GM12878 (cell line): ENCODE results near the gene DESI1. TPM values are rescaled to one million over a fixed set of nuclear protein-coding genes. Genes with fewer than 3 reads are reported as not detected.

Experiments used
- ATAC-seq: fragments of 200-7000 bp; cut with Tn5 transposase; 3 replicates; pipeline ENCODE4 v1.9.1; 2020; ENCODE audit warnings: mild to moderate bottlenecking, moderate library complexity
- BruUV-seq: library from RNA; stranded (reverse); fragments of 400-500 nt; replicated peaks from 2 replicates; lab custom pipeline; 2021; lab: Mats Ljungman, UMichigan
- CTCF ChIA-PET: fragments of 300-600 bp; sonication (Branson Sonifier 250); formaldehyde crosslinking; extraction: SDS; loops from one replicate; lab custom pipeline; 2021; ENCODE audit warnings: inconsistent platforms; lab: Yijun Ruan, JAX
- POLR2A ChIA-PET: fragments of 350-600 bp; formaldehyde crosslinking; extraction: SDS; loops from one replicate; lab custom pipeline; 2021; ENCODE audit warnings: inconsistent platforms; lab: Charles Lee
- RAD21 ChIA-PET: fragments of 300-600 bp; sonication (Branson Sonifier 250); formaldehyde crosslinking; loops from one replicate; lab custom pipeline; 2023; ENCODE audit warnings: antibody characterized with exemption; ENCODE audit not compliant: unreplicated experiment; lab: Charles Lee
- SMC1A ChIA-PET: fragments of 300-600 bp; sonication (Branson Sonifier 250); formaldehyde crosslinking; loops from one replicate; lab custom pipeline; 2023; ENCODE audit not compliant: unreplicated experiment, uncharacterized antibody; lab: Charles Lee
- DNase-seq: peaks from one replicate; pipeline ENCODE4 v3.0.0-alpha.2; 2011; ENCODE audit warnings: low read depth, low spot score
- FAIRE-seq: peaks from 3 replicates; lab custom pipeline; 2011; peaks lifted over from hg19 to GRCh38; lab: Jason Lieb, UNC
- H2AFZ ChIP-seq: 2 replicates; pipeline ENCODE4 v1.6.0; 2011; ENCODE audit warnings: low read depth, low read length, control low read depth; ENCODE audit not compliant: control insufficient read depth
- H3K27ac ChIP-seq: 2 replicates; pipeline ENCODE4 v1.5.1; 2011; ENCODE audit warnings: control low read depth; ENCODE audit not compliant: control insufficient read depth, insufficient read depth
- H3K27me3 ChIP-seq, 2 experiments: replicated peaks in 1 of 2; 2 replicates each; pipeline versions ENCODE4 v1.6.0 to v1.6.1; 2011; ENCODE audit warnings: low read length in 1 of 2; ENCODE audit not compliant: control insufficient read depth in 2 of 2, insufficient read depth in 2 of 2
- H3K36me3 ChIP-seq, 2 experiments: 2 replicates each; pipeline ENCODE4 v1.5.1; 2011; ENCODE audit warnings: low read length in 1 of 2; ENCODE audit not compliant: control insufficient read depth in 2 of 2, insufficient read depth in 2 of 2
- H3K4me1 ChIP-seq: 2 replicates; pipeline ENCODE4 v1.6.1; 2011; ENCODE audit warnings: mild to moderate bottlenecking, low read length, moderate library complexity, mixed read lengths; ENCODE audit not compliant: control insufficient read depth, insufficient read depth
- H3K4me2 ChIP-seq: 2 replicates; pipeline ENCODE4 v1.6.0; 2011; ENCODE audit warnings: control low read depth; ENCODE audit not compliant: control insufficient read depth, insufficient read depth
- H3K4me3 ChIP-seq: fragments of 200-600 bp; sonication (generic); 2 replicates; pipeline ENCODE4 v1.5.1; 2016
- H3K79me2 ChIP-seq: 2 replicates; pipeline ENCODE4 v1.6.0; 2011; ENCODE audit warnings: low read length; ENCODE audit not compliant: control insufficient read depth, insufficient read depth
- H3K9ac ChIP-seq: 2 replicates; pipeline ENCODE4 v1.8.0; 2011; ENCODE audit warnings: low read length, control low read depth, mixed read lengths; ENCODE audit not compliant: control insufficient read depth, insufficient read depth
- H3K9me3 ChIP-seq: replicated peaks from 3 replicates; pipeline ENCODE4 v1.5.1; 2011; ENCODE audit warnings: mild to moderate bottlenecking, low read length; ENCODE audit not compliant: control insufficient read depth, insufficient read depth
- H4K20me1 ChIP-seq: 2 replicates; pipeline ENCODE4 v1.6.0; 2011; ENCODE audit not compliant: control insufficient read depth, insufficient read depth
- CEBPB ChIP-seq, 2 experiments: fragments of 150-350 bp in 1 of 2; IDR thresholded peaks; 2 replicates each; pipeline ENCODE4 v1.6.1; 2012 to 2014; ENCODE audit warnings: low read depth in 2 of 2, low read length in 2 of 2, borderline replicate concordance in 1 of 2, inconsistent platforms in 1 of 2
- CREB1 ChIP-seq: IDR thresholded peaks from 2 replicates; pipeline ENCODE4 v1.6.1; 2012; ENCODE audit warnings: low read depth, mild to moderate bottlenecking, inconsistent platforms
- FOXM1 ChIP-seq: IDR thresholded peaks from 2 replicates; pipeline ENCODE4 v1.6.1; 2012; ENCODE audit warnings: low read depth, mild to moderate bottlenecking, inconsistent platforms, low read length, moderate library complexity
- MXI1 ChIP-seq: fragments of 150-350 bp; IDR thresholded peaks from 2 replicates; pipeline ENCODE4 v1.6.1; 2011; ENCODE audit warnings: low read depth, mild to moderate bottlenecking, inconsistent platforms, low read length, improper control_type of control experiment
- MYB ChIP-seq: fragments of 150-350 bp; IDR thresholded peaks from 2 replicates; pipeline ENCODE4 v1.6.1; 2014; ENCODE audit warnings: mild to moderate bottlenecking, low read depth, low read length, borderline replicate concordance
- NKRF ChIP-seq: fragments of 450-650 bp; conservative IDR thresholded peaks from 2 replicates; pipeline ENCODE4 v1.6.1; 2017; ENCODE audit warnings: mild to moderate bottlenecking, moderate library complexity
- POLR2AphosphoS2 ChIP-seq: IDR thresholded peaks from 2 replicates; pipeline ENCODE4 v1.6.1; 2011; ENCODE audit warnings: low read depth, mild to moderate bottlenecking, low read length, improper control_type of control experiment, moderate library complexity
- RELA ChIP-seq: fragments of 450-650 bp; IDR thresholded peaks from 2 replicates; pipeline ENCODE4 v1.8.0; 2014; ENCODE audit warnings: borderline replicate concordance; ENCODE audit not compliant: partially characterized antibody
- YBX1 ChIP-seq: fragments of 450-650 bp; IDR thresholded peaks from 2 replicates; pipeline ENCODE4 v1.6.1; 2016; ENCODE audit warnings: antibody characterized with exemption
- ZBED1 ChIP-seq: IDR thresholded peaks from 2 replicates; pipeline ENCODE4 v1.6.1; 2016; ENCODE audit warnings: borderline replicate concordance
- ZNF217 ChIP-seq: fragments of 450-650 bp; IDR thresholded peaks from 2 replicates; pipeline ENCODE4 v1.6.1; 2017; ENCODE audit warnings: antibody characterized with exemption, mild to moderate bottlenecking
- ZNF384 ChIP-seq: IDR thresholded peaks from 2 replicates; pipeline ENCODE4 v1.6.1; 2012; ENCODE audit warnings: low read depth, mild to moderate bottlenecking, low read length, improper control_type of control experiment, borderline replicate concordance
- WGBS: methylation state at CpG from one replicate; pipeline ENCODE4 v1.1.6; 2016; ENCODE audit warnings: low lambda C conversion rate; ENCODE audit not compliant: insufficient replicate concordance, insufficient coverage; ENCODE audit errors: missing lambda C conversion rate; 5-methylcytosine and 5-hydroxymethylcytosine counted together
- in situ Hi-C: fragments of 300-500 bp; cut with MboI; formaldehyde crosslinking; loops from 9 replicates; pipeline ENCODE4 v1.14.3; 2018; ENCODE audit warnings: mixed read lengths
- intact Hi-C: fragments of 100-400 bp; cut with micrococcal nuclease; formaldehyde crosslinking; loops from one replicate; pipeline ENCODE4 v1.14.2; 2022; ENCODE audit not compliant: unreplicated experiment
- polyA plus RNA-seq, 11 experiments: library from polyadenylated mRNA; depleted of rRNA in 4 of 11; unstranded in 6 of 11; stranded (reverse) in 5 of 11; fragments of >200 nt; fragmentation: Nextera tagmentation in 4 of 11; fragmentation: Illumina TruSeq in 1 of 11; extraction: Ambion mirVana in 4 of 11; extraction: Trizol in 1 of 11; gene quantifications; 1 replicate in 1 of 11; 2 replicates in 10 of 11; pipeline versions ENCODE4 v1.2.1 to v1.2.3, GENCODE V29; 2011 to 2016; ENCODE audit warnings: inconsistent platforms in 2 of 11, missing spikeins in 2 of 11, low read depth in 1 of 11
- total RNA-seq, 4 experiments: library from RNA; depleted of rRNA in 3 of 4; stranded (reverse); fragments of >200 nt in 3 of 4; fragmentation: Illumina TruSeq in 1 of 4; extraction: Trizol in 1 of 4; gene quantifications; 2 replicates each; pipeline versions ENCODE4 v1.2.1 to v1.2.3, GENCODE V29; 2013 to 2021
- TF ChIP-seq, protein P1 (sequence below): IDR thresholded peaks from 2 replicates; pipeline ENCODE4 v1.6.1; 2012; ENCODE audit warnings: low read depth, low read length, improper control_type of control experiment

The DESI1 gene
- total and polyA plus RNA-seq, 10 of the 15 experiments (the other 5 are each of a cell fraction or from before 2014, with no cell fraction given) = 8.0 to 76.8 (median 40.6) TPM

DNA sequence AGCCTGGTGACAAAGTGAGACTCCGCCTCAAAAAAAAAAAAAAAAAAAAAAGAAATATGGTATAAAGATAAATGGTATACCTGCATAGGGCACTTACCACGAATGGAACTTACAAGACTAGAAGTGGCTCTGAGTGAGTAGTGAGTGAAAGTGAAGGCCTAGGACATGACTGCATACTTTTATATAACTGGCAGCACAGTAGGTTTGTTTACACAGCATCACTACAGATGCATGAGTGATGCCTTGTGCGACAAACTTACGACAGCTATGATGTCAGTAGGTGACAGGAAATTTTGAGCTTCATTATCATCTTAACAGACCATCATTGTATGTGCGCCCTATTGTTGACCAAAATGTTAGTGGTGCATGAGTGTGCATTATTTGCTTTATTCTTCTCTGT, 17.9 kb upstream of the DESI1 start:
- Histone ChIP-seq H3K4me2 (no peak overlapping the region), H3K4me3 (no peak overlapping the region), H3K9me3 (no peaks in the 10 kb centered on the region), H3K4me1 (no peaks in the 10 kb centered on the region), H3K79me2 (no peaks in the 10 kb centered on the region), H3K9ac (no peak overlapping the region), H4K20me1 (no peaks in the 10 kb centered on the region; the same call in 1 of the 2 replicates), H3K27me3 (no peaks in the 10 kb centered on the region), H2AFZ (no peak overlapping the region), H3K36me3 (peaks cover 23 to 32% of the 10 kb centered on the region in 2 experiments), H3K27ac (no peak overlapping the region)
- BruUV-seq = no TSS peak
- intact Hi-C loops (no loop called here), in situ Hi-C loops (no loop called here)
- no peak for TF ChIP-seq ZBED1
- ChIA-PET SMC1A (interaction anchor here (0.6 kb wide), 1 partner anchor 16 kb away, joined by 3 read pairs; no protein-coding TSS in a partner anchor), POLR2A (interaction anchor here (0.7 to 1.4 kb wide), 3 partner anchors 13 to 49 kb away, joined by 4 to 9 read pairs (median 7); partner anchors contain the start of genes DESI1, PMM1 and XRCC6), RAD21 (no interaction called here), CTCF (no interaction called here)
- DNase-seq = no peak
- WGBS = 98% methylated on average over 4 of the region's 5 CpGs
- no peak for ATAC-seq
- FAIRE-seq = no peak

DNA sequence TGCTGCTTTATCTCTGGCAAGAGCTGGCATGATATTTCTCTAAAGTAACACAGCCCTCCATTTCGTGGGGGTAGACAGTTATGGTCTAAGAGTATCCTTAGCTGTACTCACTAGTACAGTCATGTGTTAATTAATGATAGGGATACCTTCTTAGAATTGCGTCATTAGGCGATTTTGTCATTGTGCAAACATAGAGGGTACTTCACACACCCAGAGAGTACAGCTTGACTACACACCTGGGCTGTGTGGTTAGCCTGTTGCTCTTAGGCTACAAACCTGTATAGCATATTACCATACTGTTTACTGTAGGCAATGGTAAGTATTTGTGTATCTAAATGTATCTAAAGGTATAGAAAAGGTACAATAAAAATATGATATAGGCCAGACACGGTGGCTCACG, 17.3 kb upstream of the DESI1 start:
- DNase-seq = no peak
- Histone ChIP-seq H3K36me3 (peaks cover 23 to 32% of the 10 kb centered on the region in 2 experiments), H3K4me3 (no peak overlapping the region), H3K27me3 (no peaks in the 10 kb centered on the region), H3K27ac (no peak overlapping the region), H3K4me1 (no peaks in the 10 kb centered on the region), H3K9me3 (no peaks in the 10 kb centered on the region), H4K20me1 (no peaks in the 10 kb centered on the region; the same call in 1 of the 2 replicates), H2AFZ (no peak overlapping the region), H3K9ac (no peak overlapping the region), H3K79me2 (no peaks in the 10 kb centered on the region), H3K4me2 (no peak overlapping the region)
- in situ Hi-C loops (no loop called here), intact Hi-C loops (no loop called here)
- SMC1A ChIA-PET = interaction anchor here (0.6 to 0.8 kb wide), 2 partner anchors 17 to 29 kb away, joined by 3 read pairs; no protein-coding TSS in a partner anchor
- BruUV-seq = no TSS peak
- CTCF ChIA-PET = interaction anchor here (1.1 kb wide), 1 partner anchor 29 kb away, joined by 3 read pairs; no protein-coding TSS in a partner anchor
- WGBS = 96% methylated on average over 5 of the region's 5 CpGs
- RAD21 ChIA-PET = no interaction called here
- POLR2A ChIA-PET = interaction anchor here (0.7 kb wide), 2 partner anchors 13 to 49 kb away, joined by 4 to 7 read pairs; partner anchors contain the start of gene PMM1
- no peak for FAIRE-seq
- no peak for ATAC-seq
- no peak for TF ChIP-seq NKRF
- TF ChIP-seq, protein P1, sequence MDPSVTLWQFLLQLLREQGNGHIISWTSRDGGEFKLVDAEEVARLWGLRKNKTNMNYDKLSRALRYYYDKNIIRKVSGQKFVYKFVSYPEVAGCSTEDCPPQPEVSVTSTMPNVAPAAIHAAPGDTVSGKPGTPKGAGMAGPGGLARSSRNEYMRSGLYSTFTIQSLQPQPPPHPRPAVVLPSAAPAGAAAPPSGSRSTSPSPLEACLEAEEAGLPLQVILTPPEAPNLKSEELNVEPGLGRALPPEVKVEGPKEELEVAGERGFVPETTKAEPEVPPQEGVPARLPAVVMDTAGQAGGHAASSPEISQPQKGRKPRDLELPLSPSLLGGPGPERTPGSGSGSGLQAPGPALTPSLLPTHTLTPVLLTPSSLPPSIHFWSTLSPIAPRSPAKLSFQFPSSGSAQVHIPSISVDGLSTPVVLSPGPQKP = no peak
- no peak for TF ChIP-seq MXI1
- no peak for TF ChIP-seq ZNF217
- TF ChIP-seq CEBPB (IDR thresholded peaks at IDR 0.05; ENCODE audit: borderline replicate concordance in 1 of 2, low read depth in 2 of 2, low read length in 2 of 2) = no peak
- no peak for TF ChIP-seq MYB
- no peak for TF ChIP-seq ZNF384
- no peak for TF ChIP-seq CREB1
- TF ChIP-seq POLR2AphosphoS2 = no peak
- no peak for TF ChIP-seq FOXM1
- TF ChIP-seq RELA = no peak
- TF ChIP-seq YBX1 = no peak
